ENCODE results near the gene CEACAM6. TPM values are rescaled to one million over a fixed set of nuclear protein-coding genes. Genes with fewer than 3 reads are reported as not detected.

The CEACAM6 gene
- total RNA-seq, 2 donors from 2014 or later = not detected

DNA sequence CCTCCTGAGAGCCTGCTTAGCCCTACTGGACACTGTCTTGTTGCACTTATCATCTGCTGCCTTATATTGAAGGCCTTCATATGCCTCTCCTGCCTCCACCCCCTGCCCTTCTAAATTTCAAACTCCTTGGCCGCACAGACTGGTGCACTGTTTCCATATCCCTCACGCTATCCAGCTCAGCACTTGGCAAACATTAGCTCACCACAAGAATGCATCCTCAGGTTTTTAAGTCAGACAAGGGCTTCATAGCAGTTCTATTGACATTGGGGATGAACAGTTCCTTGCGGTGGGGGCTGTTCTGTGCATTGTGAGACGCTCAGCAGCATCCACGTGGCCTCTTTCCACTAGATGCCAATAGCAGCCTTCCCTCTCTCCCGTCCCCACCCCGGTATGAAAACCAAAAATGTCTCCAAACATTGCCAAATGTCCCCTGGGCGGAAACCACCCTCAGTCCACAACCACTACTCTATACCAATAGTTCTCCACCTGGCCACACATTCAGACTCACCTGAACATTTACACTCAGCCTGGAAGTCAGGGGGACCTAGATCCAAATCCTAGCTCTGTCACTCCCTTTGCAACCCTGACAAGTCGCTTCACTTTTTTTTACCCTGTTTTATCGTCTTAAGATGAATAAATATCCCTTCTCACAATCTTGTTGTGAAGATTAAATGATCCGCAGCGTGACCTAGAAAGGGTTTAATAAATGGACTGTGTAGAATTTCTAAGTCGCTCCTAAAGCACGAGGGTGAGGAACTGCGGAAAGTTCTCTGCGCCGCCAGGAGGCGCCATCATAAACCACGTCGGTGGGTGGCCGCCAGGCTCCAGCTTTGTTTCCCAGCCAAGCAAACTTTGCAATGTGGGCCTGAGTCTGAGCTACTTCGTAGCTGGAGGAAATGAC, 37.4 kb downstream of the CEACAM6 start:
- ATAC-seq (ENCODE audit: insufficient number of reproducible peaks, low FRiP score, low read depth) (no peak), DNase-seq (ENCODE audit: low spot score) (no peak)
- Histone ChIP-seq H3K4me1 (ENCODE audit: control insufficient read depth in 1 of 2, low read depth in 2 of 2) (no peaks in the 10 kb centered on the region), H3K27ac (no peak overlapping the region), H3K27me3 (replicated peaks; ENCODE audit: insufficient read depth) (no peaks in the 10 kb centered on the region), H3K9me3 (no peaks in the 10 kb centered on the region), H3K4me3 (no peak overlapping the region), H3K36me3 (no peaks in the 10 kb centered on the region)
- TF ChIP-seq, protein P1, sequence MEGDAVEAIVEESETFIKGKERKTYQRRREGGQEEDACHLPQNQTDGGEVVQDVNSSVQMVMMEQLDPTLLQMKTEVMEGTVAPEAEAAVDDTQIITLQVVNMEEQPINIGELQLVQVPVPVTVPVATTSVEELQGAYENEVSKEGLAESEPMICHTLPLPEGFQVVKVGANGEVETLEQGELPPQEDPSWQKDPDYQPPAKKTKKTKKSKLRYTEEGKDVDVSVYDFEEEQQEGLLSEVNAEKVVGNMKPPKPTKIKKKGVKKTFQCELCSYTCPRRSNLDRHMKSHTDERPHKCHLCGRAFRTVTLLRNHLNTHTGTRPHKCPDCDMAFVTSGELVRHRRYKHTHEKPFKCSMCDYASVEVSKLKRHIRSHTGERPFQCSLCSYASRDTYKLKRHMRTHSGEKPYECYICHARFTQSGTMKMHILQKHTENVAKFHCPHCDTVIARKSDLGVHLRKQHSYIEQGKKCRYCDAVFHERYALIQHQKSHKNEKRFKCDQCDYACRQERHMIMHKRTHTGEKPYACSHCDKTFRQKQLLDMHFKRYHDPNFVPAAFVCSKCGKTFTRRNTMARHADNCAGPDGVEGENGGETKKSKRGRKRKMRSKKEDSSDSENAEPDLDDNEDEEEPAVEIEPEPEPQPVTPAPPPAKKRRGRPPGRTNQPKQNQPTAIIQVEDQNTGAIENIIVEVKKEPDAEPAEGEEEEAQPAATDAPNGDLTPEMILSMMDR (IDR thresholded peaks at IDR 0.05) = no peak

DNA sequence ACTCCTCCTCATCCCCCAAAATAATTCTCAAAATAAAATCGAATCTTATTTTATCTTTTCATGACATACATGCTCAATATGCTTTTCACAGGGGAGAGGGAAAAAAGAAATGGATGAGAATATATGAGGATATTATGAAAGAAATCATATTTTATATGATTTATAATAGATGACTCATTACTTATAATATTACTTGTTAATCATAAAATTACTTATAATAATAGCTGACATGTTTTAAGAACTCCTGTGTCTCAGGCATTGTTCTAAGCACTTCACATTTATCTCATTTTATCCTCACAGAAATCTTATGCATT, 38.0 kb downstream of the CEACAM6 start:
- no peaks in the 10 kb centered on the region for H3K27me3 ChIP-seq (replicated peaks; ENCODE audit: insufficient read depth)
- no peak for ATAC-seq (ENCODE audit: insufficient number of reproducible peaks, low FRiP score, low read depth)
- DNase-seq (ENCODE audit: low spot score) = no peak
- no peaks in the 10 kb centered on the region for H3K4me1 ChIP-seq (ENCODE audit: control insufficient read depth in 1 of 2, low read depth in 2 of 2)
- TF ChIP-seq, protein P1 (IDR thresholded peaks at IDR 0.05) = no peak
- no peaks in the 10 kb centered on the region for H3K9me3 ChIP-seq
- no peaks in the 10 kb centered on the region for H3K36me3 ChIP-seq
- H3K4me3 ChIP-seq = no peak overlapping the region
- no peak overlapping the region for H3K27ac ChIP-seq

DNA sequence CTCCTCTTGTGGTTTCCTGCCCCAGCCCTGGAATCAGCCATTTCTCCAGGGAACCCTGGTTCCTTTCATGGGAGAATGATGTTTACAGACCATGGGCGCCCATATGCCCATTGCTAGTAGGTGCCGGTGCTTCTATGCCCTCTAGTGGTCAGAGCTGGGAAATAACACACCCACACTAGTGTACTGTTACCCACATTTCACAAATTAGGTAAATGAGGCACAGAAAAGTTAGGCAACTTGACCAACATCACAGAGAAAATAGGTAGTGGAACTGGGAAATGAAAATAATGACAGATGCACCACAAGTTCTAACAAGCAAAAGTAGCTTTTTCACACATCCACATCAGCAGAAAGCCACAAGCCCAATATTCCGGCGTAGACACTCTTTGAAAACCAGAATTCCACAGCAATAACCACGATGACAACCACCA, 39.7 kb downstream of the CEACAM6 start:
- DNase-seq (ENCODE audit: low spot score) = no peak
- Histone ChIP-seq H3K4me3 (no peak overlapping the region), H3K27me3 (replicated peaks; ENCODE audit: insufficient read depth) (no peaks in the 10 kb centered on the region), H3K9me3 (no peaks in the 10 kb centered on the region), H3K27ac (no peak overlapping the region), H3K4me1 (ENCODE audit: control insufficient read depth in 1 of 2, low read depth in 2 of 2) (no peaks in the 10 kb centered on the region), H3K36me3 (no peaks in the 10 kb centered on the region)
- TF ChIP-seq, protein P1 (IDR thresholded peaks at IDR 0.05) = peak; percentile 60
- ATAC-seq (ENCODE audit: insufficient number of reproducible peaks, low FRiP score, low read depth) = no peak

DNA sequence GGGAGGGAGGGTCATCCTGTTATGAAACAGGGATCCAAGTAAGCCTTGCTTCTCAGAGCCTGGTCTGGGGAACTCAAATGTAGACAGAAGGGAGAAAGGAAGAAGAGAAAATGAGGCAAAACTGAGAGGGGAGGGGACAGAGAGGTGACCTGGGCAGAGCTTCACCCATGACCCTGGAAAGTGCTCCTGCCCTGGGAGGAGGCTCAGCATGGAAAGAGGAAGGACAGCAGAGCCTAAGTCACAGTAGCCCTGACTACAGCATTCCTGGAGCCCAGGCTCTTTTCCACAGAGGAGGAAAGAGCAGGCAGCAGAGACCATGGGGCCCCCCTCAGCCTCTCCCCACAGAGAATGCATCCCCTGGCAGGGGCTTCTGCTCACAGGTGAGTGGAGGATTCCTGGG, 41.0 kb downstream of the CEACAM6 start, which contains the start of gene CEACAM3:
Gene CEACAM3 (plus strand): TSS at position 226 of the 400 bp plus-strand sequence. CDS start 91 bp downstream, at position 317.
- Histone ChIP-seq H3K36me3 (no peaks in the 10 kb centered on the region), H3K27ac (no peak within 1 kb of the TSS), H3K4me3 (no peak within 1 kb of the TSS), H3K27me3 (replicated peaks; ENCODE audit: insufficient read depth) (no peaks in the 10 kb centered on the region), H3K4me1 (ENCODE audit: control insufficient read depth in 1 of 2, low read depth in 2 of 2) (no peaks in the 10 kb centered on the region), H3K9me3 (no peaks in the 10 kb centered on the region)
- ATAC-seq (ENCODE audit: insufficient number of reproducible peaks, low FRiP score, low read depth) (no peak), DNase-seq (ENCODE audit: low spot score) (no peak)
- TF ChIP-seq, protein P1 (IDR thresholded peaks at IDR 0.05) = no peak

DNA sequence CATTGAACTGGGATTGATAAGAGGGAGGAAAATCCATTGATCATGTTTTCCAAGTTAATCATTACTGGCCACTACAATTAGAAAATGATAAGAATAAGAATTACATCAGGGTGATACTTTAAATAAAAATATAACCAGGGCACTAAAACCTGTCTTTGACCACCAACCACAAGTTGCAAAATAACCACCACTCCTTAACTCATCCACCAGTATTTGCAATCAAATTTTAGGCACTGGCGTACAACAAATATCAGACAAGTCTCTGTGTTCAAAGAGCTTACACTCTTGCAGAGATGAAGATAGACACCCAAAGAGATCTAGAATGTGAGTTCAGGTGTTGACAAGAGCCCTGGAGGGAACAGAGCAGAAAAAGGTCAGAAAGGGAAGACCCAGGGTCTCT, 41.6 kb downstream of the CEACAM6 start:
- H3K27me3 ChIP-seq (replicated peaks; ENCODE audit: insufficient read depth) = no peaks in the 10 kb centered on the region
- no peak overlapping the region for H3K27ac ChIP-seq
- no peaks in the 10 kb centered on the region for H3K9me3 ChIP-seq
- H3K4me3 ChIP-seq = no peak overlapping the region
- no peak for ATAC-seq (ENCODE audit: insufficient number of reproducible peaks, low FRiP score, low read depth)
- DNase-seq (ENCODE audit: low spot score) = no peak
- H3K36me3 ChIP-seq = no peaks in the 10 kb centered on the region
- TF ChIP-seq, protein P1 (IDR thresholded peaks at IDR 0.05) = no peak
- H3K4me1 ChIP-seq (ENCODE audit: control insufficient read depth in 1 of 2, low read depth in 2 of 2) = no peaks in the 10 kb centered on the region
